HUES64 (cell line): ENCODE results near the gene LEPROT.
"Not testable (repeated sequence)": the region's sequence is repeated elsewhere in the genome, so short reads cannot be mapped to it uniquely, and the experiment has no call there.

ENCODE experiments used
- H3K27ac ChIP-seq: 2 replicates; pipeline ENCODE4 v1.7.0; 2013; ENCODE audit warnings: low read depth, low read length, inconsistent platforms
- H3K27me3 ChIP-seq: 2 replicates; pipeline ENCODE4 v1.6.1; 2013; ENCODE audit warnings: mild to moderate bottlenecking, low read length; ENCODE audit not compliant: insufficient read depth
- H3K36me3 ChIP-seq: 2 replicates; pipeline ENCODE4 v1.6.1; 2013; ENCODE audit warnings: mild to moderate bottlenecking, low read length; ENCODE audit not compliant: insufficient read depth
- H3K4me1 ChIP-seq: 2 replicates; pipeline ENCODE4 v1.6.1; 2013; ENCODE audit warnings: mild to moderate bottlenecking, low read length, moderate library complexity; ENCODE audit not compliant: insufficient read depth
- H3K4me3 ChIP-seq: 2 replicates; pipeline ENCODE4 v1.5.1; 2013; ENCODE audit warnings: mild to moderate bottlenecking, low read length, moderate library complexity
- H3K9ac ChIP-seq: 2 replicates; pipeline ENCODE4 v1.6.1; 2013; ENCODE audit warnings: mild to moderate bottlenecking, low read depth, low read length
- H3K9me3 ChIP-seq: 2 replicates; pipeline ENCODE4 v1.6.1; 2013; ENCODE audit warnings: low read depth, low read length; ENCODE audit not compliant: insufficient read depth
- WGBS: fragments of 150-250, 120-280 bp; methylation state at CpG from one replicate; pipeline ENCODE4 v1.1.7; 2013; ENCODE audit warnings: missing lambda C conversion rate; 5-methylcytosine and 5-hydroxymethylcytosine counted together

The LEPROT gene

GRCh38 chr1:65459397-65459768, 38.9 kb downstream of the LEPROT start:
- no peak overlapping the region for H3K4me3 ChIP-seq
- WGBS: 93% methylated on average over 1 of the region's 1 CpG
- H3K9ac ChIP-seq: no peak overlapping the region
- peaks cover 14% of the 10 kb centered on the region; the same call in 1 of the 2 replicates for H3K4me1 ChIP-seq
- H3K27ac ChIP-seq: no peak overlapping the region
- H3K9me3 ChIP-seq: peaks cover 6% of the 10 kb centered on the region; the same call in 1 of the 2 replicates
- no peaks in the 10 kb centered on the region for H3K36me3 ChIP-seq
- no peaks in the 10 kb centered on the region for H3K27me3 ChIP-seq

GRCh38 chr1:65465837-65466236, 45.4 kb downstream of the LEPROT start:
- H3K4me1 ChIP-seq, H3K36me3 ChIP-seq, H3K27me3 ChIP-seq, H3K9me3 ChIP-seq, H3K9ac ChIP-seq, H3K27ac ChIP-seq, H3K4me3 ChIP-seq: not testable (repeated sequence)
- WGBS: 100% methylated on average over 1 of the region's 1 CpG

- no peaks in the 10 kb centered on the region for H3K36me3 ChIP-seq
- no peaks in the 10 kb centered on the region for H3K27me3 ChIP-seq
- WGBS: 22% methylated on average over 6 of the region's 6 CpGs
- H3K27ac ChIP-seq: no peak overlapping the region
- H3K4me3 ChIP-seq: no peak overlapping the region
- H3K4me1 ChIP-seq: 0 out of 2 replicates have a peak, but pooled peaks cover 4% of the 10 kb centered on the region
- H3K9ac ChIP-seq: no peak overlapping the region
- no peaks in the 10 kb centered on the region for H3K9me3 ChIP-seq
Measured at GRCh38 chr1:65467536-65467935, 47.1 kb downstream of the LEPROT start.

- H3K27ac ChIP-seq: no peak overlapping the region
- 79% methylated on average over 4 of the region's 4 CpGs for WGBS
- no peaks in the 10 kb centered on the region for H3K36me3 ChIP-seq
- H3K9ac ChIP-seq: no peak overlapping the region
- H3K4me3 ChIP-seq: no peak overlapping the region
- no peaks in the 10 kb centered on the region for H3K9me3 ChIP-seq
- H3K27me3 ChIP-seq: no peaks in the 10 kb centered on the region
- 0 out of 2 replicates have a peak, but pooled peaks cover 4% of the 10 kb centered on the region for H3K4me1 ChIP-seq
Measured at GRCh38 chr1:65469126-65469888, 48.8 kb downstream of the LEPROT start.

GRCh38 chr1:65469889-65470340, 49.4 kb downstream of the LEPROT start:
- Histone ChIP-seq H3K27me3 (no peaks in the 10 kb centered on the region), H3K4me3 (no peak overlapping the region), H3K4me1 (0 out of 2 replicates have a peak, but pooled peaks cover 4% of the 10 kb centered on the region), H3K9me3 (no peaks in the 10 kb centered on the region), H3K9ac (no peak overlapping the region), H3K27ac (no peak overlapping the region), H3K36me3 (no peaks in the 10 kb centered on the region)
- 94% methylated on average over 4 of the region's 4 CpGs for WGBS

- Histone ChIP-seq H3K4me1 (0 out of 2 replicates have a peak, but pooled peaks cover 4% of the 10 kb centered on the region), H3K9ac (no peak overlapping the region), H3K27me3 (no peaks in the 10 kb centered on the region), H3K36me3 (no peaks in the 10 kb centered on the region), H3K9me3 (no peaks in the 10 kb centered on the region), H3K27ac (no peak overlapping the region), H3K4me3 (no peak overlapping the region)
- WGBS: 89% methylated on average over 1 of the region's 1 CpG
Measured at GRCh38 chr1:65470766-65471165, 50.3 kb downstream of the LEPROT start.

- H3K4me3 ChIP-seq: no peak overlapping the region
- 83% methylated on average over 1 of the region's 2 CpGs for WGBS
- H3K4me1 ChIP-seq: 0 out of 2 replicates have a peak, but pooled peaks cover 4% of the 10 kb centered on the region
- H3K27me3 ChIP-seq: no peaks in the 10 kb centered on the region
- H3K36me3 ChIP-seq: no peaks in the 10 kb centered on the region
- no peak overlapping the region for H3K27ac ChIP-seq
- no peak overlapping the region for H3K9ac ChIP-seq
- no peaks in the 10 kb centered on the region for H3K9me3 ChIP-seq
Measured at GRCh38 chr1:65471213-65471833, 50.9 kb downstream of the LEPROT start.

- no peaks in the 10 kb centered on the region for H3K27me3 ChIP-seq
- H3K9me3 ChIP-seq: no peaks in the 10 kb centered on the region
- H3K4me1 ChIP-seq: 0 out of 2 replicates have a peak, but pooled peaks cover 4% of the 10 kb centered on the region
- H3K27ac ChIP-seq: no peak overlapping the region
- no peaks in the 10 kb centered on the region for H3K36me3 ChIP-seq
- H3K4me3 ChIP-seq: no peak overlapping the region
- no peak overlapping the region for H3K9ac ChIP-seq
- 100% methylated on average over 1 of the region's 4 CpGs for WGBS
Measured at GRCh38 chr1:65471861-65472332, 51.4 kb downstream of the LEPROT start.

- Histone ChIP-seq H3K36me3 (no peaks in the 10 kb centered on the region), H3K27ac (no peak overlapping the region), H3K4me3 (no peak overlapping the region), H3K4me1 (no peaks in the 10 kb centered on the region), H3K9me3 (no peaks in the 10 kb centered on the region), H3K9ac (no peak overlapping the region), H3K27me3 (no peaks in the 10 kb centered on the region)
- 91% methylated on average over 3 of the region's 3 CpGs for WGBS
Measured at GRCh38 chr1:65476327-65476726, 55.9 kb downstream of the LEPROT start.

- no peaks in the 10 kb centered on the region for H3K36me3 ChIP-seq
- no peaks in the 10 kb centered on the region for H3K9me3 ChIP-seq
- no peak overlapping the region for H3K27ac ChIP-seq
- H3K9ac ChIP-seq: no peak overlapping the region
- WGBS: 94% methylated on average over 1 of the region's 2 CpGs
- no peaks in the 10 kb centered on the region for H3K4me1 ChIP-seq
- H3K27me3 ChIP-seq: no peaks in the 10 kb centered on the region
- H3K4me3 ChIP-seq: no peak overlapping the region
Measured at GRCh38 chr1:65477414-65478378, 57.2 kb downstream of the LEPROT start.
